Colonic mucosa (tissue), 4 donors: ENCODE measurements around the gene NFKBIL1. TPM values are rescaled to one million over a fixed set of nuclear protein-coding genes. Genes with fewer than 3 reads are reported as not detected.
A peak's percentile ranks its signal among the peaks of the same experiment; 100 is the strongest.

Source experiments
- DNase-seq: peaks from one replicate; pipeline ENCODE4 v3.0.0-alpha.2; 2020
- H3K27ac ChIP-seq: fragments of 200-600 bp; one replicate; pipeline ENCODE4 v1.8.0; 2021
- H3K27me3 ChIP-seq: fragments of 200-600 bp; one replicate; pipeline ENCODE4 v1.8.0; 2021
- H3K36me3 ChIP-seq: fragments of 200-600 bp; one replicate; pipeline ENCODE4 v1.8.0; 2021
- H3K4me1 ChIP-seq: fragments of 200-600 bp; one replicate; pipeline ENCODE4 v1.8.0; 2021; ENCODE audit warnings: mild to moderate bottlenecking
- H3K4me3 ChIP-seq: fragments of 200-600 bp; one replicate; pipeline ENCODE4 v1.8.0; 2021
- H3K9ac ChIP-seq, 2 donors: one replicate each; pipeline ENCODE4 v1.7.0; 2013; ENCODE audit warnings: control low read depth in 2 of 2, low read depth in 2 of 2, low read length in 2 of 2
- H3K9me3 ChIP-seq: fragments of 200-600 bp; one replicate; pipeline ENCODE4 v1.8.0; 2021
- CTCF ChIP-seq: fragments of 200-600 bp; IDR thresholded peaks from one replicate; pipeline ENCODE4 v1.8.0; 2022; ENCODE audit warnings: antibody characterized with exemption, mild to moderate bottlenecking
- intact Hi-C: fragments of 100-400 bp; cut with DNase I; formaldehyde crosslinking; loops from one replicate; pipeline ENCODE4 v1.14.1; 2022
- total RNA-seq, 2 donors: library from RNA; stranded (reverse); fragmentation: NEBNext Ultra II Directional in 1 of 2; extraction: Animal tissue kit (Norgen Biotek cat#: 25700) in 1 of 2; gene quantifications; one replicate each; pipeline ENCODE4 v1.2.1, GENCODE V29; 2021
- donor health status: healthy.
- donor health status: DM: no; HTN: no; CAD: no.
- donor health status: DM: no; HTN: no; CAD: no.

The NFKBIL1 gene
- total RNA-seq, 2 donors from 2014 or later = 16.1 to 18.8 TPM

DNA sequence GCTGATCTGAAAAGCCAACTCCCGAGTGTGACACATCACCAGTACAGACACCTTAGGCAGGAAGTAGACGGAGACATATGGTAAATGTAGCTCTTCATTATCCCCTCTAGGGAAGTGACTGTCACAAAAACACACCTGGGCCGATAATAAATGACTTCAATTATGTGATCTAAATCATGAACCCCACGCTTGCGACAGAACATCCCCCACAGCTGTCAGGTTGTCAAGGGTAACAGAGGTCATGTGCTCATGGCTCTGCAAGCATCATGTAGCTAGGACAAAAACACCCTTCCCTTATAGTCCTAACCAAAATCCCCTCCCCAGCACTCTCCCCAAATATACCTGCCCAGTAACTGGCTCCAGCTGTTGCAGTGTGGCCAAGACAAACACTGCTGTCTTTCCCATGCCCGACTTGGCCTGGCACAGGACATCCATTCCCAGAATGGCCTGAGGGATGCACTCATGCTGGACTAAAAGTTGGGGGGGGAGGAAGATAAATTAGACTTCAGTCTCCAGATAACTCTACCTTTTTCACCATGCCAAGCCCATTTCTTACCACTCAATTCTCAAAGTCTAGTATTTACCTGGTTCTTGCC is 8.5 kb upstream of the NFKBIL1 start:
- Histone ChIP-seq H3K9me3 (no peaks in the 10 kb centered on the region), H3K4me3 (no peak overlapping the region), H3K27ac (no peak overlapping the region), H3K27me3 (no peaks in the 10 kb centered on the region), H3K4me1 (peaks cover 11% of the 10 kb centered on the region), H3K9ac (peak overlapping the region in 1 of 2 donors; percentile 1), H3K36me3 (peaks cover 34% of the 10 kb centered on the region)
- TF ChIP-seq CTCF = no peak
- intact Hi-C loops = no loop called here
- no peak for DNase-seq

- Histone ChIP-seq H3K4me3 (peak overlapping the region; percentile 72), H3K36me3 (peaks cover 17% of the 10 kb centered on the region), H3K4me1 (peaks cover 11% of the 10 kb centered on the region), H3K9ac (peak overlapping the region; percentile 72 to 85), H3K27me3 (no peaks in the 10 kb centered on the region), H3K27ac (peak overlapping the region; percentile 95), H3K9me3 (no peaks in the 10 kb centered on the region)
- TF ChIP-seq CTCF = no peak
- DNase-seq = no peak
- intact Hi-C loops = loop anchor here (10.0 kb wide), 1 partner anchor 46 kb away; the partner anchor contains the start of gene MICB
These were observed 6.8 kb upstream of the NFKBIL1 start for GRCh38 chr6:31540640-31541039.

GRCh38 chr6:31541059-31541657 is 6.2 kb upstream of the NFKBIL1 start:
- Histone ChIP-seq H3K4me1 (peaks cover 11% of the 10 kb centered on the region), H3K4me3 (peak overlapping the region; percentile 72), H3K9me3 (no peaks in the 10 kb centered on the region), H3K27me3 (no peaks in the 10 kb centered on the region), H3K27ac (peak overlapping the region; percentile 95), H3K9ac (peak overlapping the region; percentile 72 to 85), H3K36me3 (peaks cover 12% of the 10 kb centered on the region)
- no peak for TF ChIP-seq CTCF
- DNase-seq = peak; percentile 73
- intact Hi-C loops = loop anchor here (10.0 kb wide), 1 partner anchor 46 kb away; the partner anchor contains the start of gene MICB

DNA sequence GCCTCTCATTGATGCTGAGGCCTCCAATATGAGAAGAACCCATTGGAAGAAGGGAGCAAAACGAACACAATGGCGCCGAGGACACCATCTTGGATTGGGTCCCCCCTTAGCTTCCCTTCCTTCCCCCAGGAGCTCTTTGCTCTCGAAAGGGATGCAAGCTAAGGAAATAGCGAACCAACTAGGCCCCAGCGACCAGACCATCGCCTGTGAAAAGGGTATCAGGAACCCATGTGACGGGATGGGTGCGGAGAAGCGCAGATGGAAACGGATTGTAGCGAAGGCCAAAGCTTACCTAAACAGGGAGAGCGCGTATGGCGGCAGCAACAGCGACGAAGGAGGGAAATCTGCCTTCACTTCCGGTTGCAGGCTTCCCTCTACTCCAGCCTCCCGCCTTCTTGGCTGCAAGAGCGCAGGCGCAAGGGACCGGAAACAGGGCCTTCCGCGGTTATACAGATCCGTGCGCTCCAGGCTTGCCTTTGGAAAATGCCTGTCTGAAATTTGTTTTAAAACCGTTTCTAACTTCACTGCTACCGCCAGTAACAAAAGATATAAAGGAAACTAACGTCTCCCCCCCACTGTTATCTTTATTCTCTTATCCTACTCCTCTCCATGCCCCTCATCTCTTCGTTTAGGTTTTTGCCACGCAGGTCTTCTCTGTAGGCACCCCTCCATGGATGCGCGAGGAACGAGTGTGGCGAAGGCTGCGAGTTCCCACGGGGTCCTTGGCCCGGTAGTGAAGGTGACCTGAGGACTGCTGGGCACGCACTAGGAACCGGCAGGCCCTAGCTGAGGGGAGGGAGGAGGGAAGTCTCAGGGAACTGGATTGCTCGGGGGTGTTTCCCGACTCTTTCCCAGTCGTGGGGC is 5.5 kb upstream of the NFKBIL1 start, which contains the start of gene DDX39B:
TSS of gene DDX39B (minus strand) at position 346 of the 864 bp plus-strand sequence. CDS start 1,471 bp downstream, outside the sequence.
- H3K27ac ChIP-seq = peak within 1 kb of the TSS; percentile 95
- H3K4me1 ChIP-seq = peaks cover 11% of the 10 kb centered on the region
- no peaks in the 10 kb centered on the region for H3K9me3 ChIP-seq
- H3K27me3 ChIP-seq = no peaks in the 10 kb centered on the region
- peak within 1 kb of the TSS; percentile 77 to 85 for H3K9ac ChIP-seq
- peaks cover 11% of the 10 kb centered on the region for H3K36me3 ChIP-seq
- DNase-seq = peak; percentile 96
- intact Hi-C loops = loop anchor here (10.0 kb wide), 1 partner anchor 47 kb away; the partner anchor contains the start of gene MICB
- no peak for TF ChIP-seq CTCF
- H3K4me3 ChIP-seq = peak within 1 kb of the TSS; percentile 72

- Histone ChIP-seq H3K9ac (no peak overlapping the region), H3K27me3 (no peaks in the 10 kb centered on the region), H3K4me3 (no peak overlapping the region), H3K4me1 (peaks cover 18% of the 10 kb centered on the region), H3K9me3 (no peaks in the 10 kb centered on the region), H3K36me3 (peaks cover 4% of the 10 kb centered on the region), H3K27ac (no peak overlapping the region)
- intact Hi-C loops = loop anchor here (10.0 kb wide), 1 partner anchor 49 kb away; the partner anchor contains the start of gene MICB
- no peak for TF ChIP-seq CTCF
- DNase-seq = no peak
These were observed 3.8 kb upstream of the NFKBIL1 start for GRCh38 chr6:31543639-31544038.
